ENCODE results near the gene FLT3LG. TPM values are rescaled to one million over a fixed set of nuclear protein-coding genes. Genes with fewer than 3 reads are reported as not detected.
A peak's percentile ranks its signal among the peaks of the same experiment; 100 is the strongest.

FLT3LG gene
- total RNA-seq, 1 donor from 2014 or later, result 1.0 TPM

GRCh38 chr19:49486710-49487276 is 12.8 kb downstream of the FLT3LG start:
- Mint-ChIP-seq H3K27ac (ENCODE audit: unreplicated experiment) (peak overlapping the region; percentile 19), H3K27me3 (ENCODE audit: low read depth) (peaks cover 14% of the 10 kb centered on the region), H3K36me3 (ENCODE audit: low read depth) (peaks cover 35% of the 10 kb centered on the region), H3K4me1 (peaks cover 30% of the 10 kb centered on the region), H3K4me3 (peak overlapping the region; percentile 98), H3K9me3 (no peaks in the 10 kb centered on the region)
- DNase-seq (ENCODE audit: low read depth, low spot score), result no peak
- peak; percentile 45 for TF ChIP-seq CTCF (conservative IDR thresholded peaks at IDR 0.05)

GRCh38 chr19:49487277-49488045 is 13.4 kb downstream of the FLT3LG start, which contains the start of gene RPL13A:
Gene RPL13A, plus strand, starts transcription at chr19:49487608. Its CDS starts 22 bp downstream, at chr19:49487630.
- H3K4me1 Mint-ChIP-seq, result peaks cover 33% of the 10 kb centered on the region
- peaks cover 14% of the 10 kb centered on the region for H3K27me3 Mint-ChIP-seq (ENCODE audit: low read depth)
- DNase-seq (ENCODE audit: low read depth, low spot score), result peak; percentile 100
- peak within 1 kb of the TSS; percentile 98 for H3K27ac Mint-ChIP-seq (ENCODE audit: unreplicated experiment)
- peaks cover 42% of the 10 kb centered on the region for H3K36me3 Mint-ChIP-seq (ENCODE audit: low read depth)
- no peaks in the 10 kb centered on the region for H3K9me3 Mint-ChIP-seq
- TF ChIP-seq CTCF (conservative IDR thresholded peaks at IDR 0.05), result no peak
- H3K4me3 Mint-ChIP-seq, result peak within 1 kb of the TSS; percentile 98

DNA sequence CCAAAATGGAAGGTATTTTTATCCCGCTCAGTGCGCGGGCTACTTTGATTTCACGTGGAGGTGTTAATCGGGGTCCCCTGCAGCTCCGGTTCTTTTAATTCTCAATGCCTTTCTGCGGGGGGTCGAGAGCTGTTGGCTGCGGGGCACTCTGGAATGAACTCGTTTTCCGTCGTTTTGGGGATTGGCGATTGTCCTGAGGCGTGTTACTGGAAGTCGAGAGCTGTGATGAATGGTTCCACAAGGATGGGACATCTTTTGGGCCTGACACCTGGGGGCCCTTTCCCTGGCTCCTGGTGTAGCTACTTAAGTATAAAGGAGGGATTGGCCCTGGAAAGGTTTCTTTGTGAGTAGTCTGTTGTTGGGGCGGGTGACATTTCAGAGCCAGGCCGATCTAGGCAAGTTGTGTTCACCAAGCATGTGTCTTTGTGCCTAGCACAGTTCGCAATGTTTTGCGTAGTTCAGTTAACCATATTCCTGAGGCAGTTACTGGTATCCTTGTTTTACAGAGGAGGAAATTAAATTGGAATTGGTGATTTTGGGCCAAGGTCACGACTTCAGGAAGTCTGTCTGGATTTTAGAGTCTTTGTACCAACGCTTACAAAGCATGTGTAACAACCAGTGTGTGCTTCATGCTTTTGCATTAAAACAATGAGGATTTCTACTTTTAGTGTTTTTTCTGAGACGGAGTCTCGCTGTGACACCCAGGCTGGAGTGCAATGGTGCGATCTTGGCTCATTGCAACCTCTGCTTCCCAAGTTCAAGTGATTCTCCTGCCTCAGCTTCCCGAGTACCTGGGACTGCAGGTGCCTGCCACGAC is 14.2 kb downstream of the FLT3LG start:
- H3K27ac Mint-ChIP-seq (ENCODE audit: unreplicated experiment), result peak overlapping the region; percentile 98
- no peaks in the 10 kb centered on the region for H3K9me3 Mint-ChIP-seq
- no peak for DNase-seq (ENCODE audit: low read depth, low spot score)
- H3K36me3 Mint-ChIP-seq (ENCODE audit: low read depth), result peaks cover 48% of the 10 kb centered on the region
- peaks cover 18% of the 10 kb centered on the region for H3K27me3 Mint-ChIP-seq (ENCODE audit: low read depth)
- H3K4me1 Mint-ChIP-seq, result peaks cover 40% of the 10 kb centered on the region
- H3K4me3 Mint-ChIP-seq, result peak overlapping the region; percentile 98
- no peak for TF ChIP-seq CTCF (conservative IDR thresholded peaks at IDR 0.05)

DNA sequence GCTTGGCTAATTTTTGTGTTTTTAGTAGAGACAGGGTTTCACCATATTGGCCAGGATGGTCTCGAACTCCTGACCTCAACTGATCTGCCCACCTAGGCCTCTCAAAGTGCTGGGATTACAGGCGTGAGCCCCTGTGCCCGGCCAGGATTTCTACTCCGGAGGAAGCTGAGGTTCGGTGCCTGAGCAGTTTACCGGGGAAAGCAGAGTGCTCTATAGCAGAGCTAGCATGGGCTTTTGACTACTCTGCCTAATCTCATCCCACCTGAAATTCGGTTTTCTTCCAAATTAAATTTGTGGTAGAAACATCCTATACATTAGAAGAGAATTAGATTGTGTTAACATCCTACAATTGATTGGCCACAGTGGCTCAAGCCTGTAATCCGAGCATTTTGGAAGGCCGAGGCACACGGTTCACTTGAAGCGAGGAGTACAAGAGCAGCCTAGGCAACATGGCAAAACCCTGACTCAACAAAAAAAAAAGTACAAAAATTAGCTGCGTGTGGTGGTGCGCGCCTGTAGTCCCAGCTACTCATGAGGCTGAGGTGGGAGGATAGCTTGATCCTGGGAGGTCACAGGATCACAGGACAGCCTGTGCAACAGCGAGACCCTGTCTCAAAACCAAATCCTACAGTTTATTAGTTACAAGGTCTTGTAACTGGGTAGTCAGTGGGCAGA is 15.0 kb downstream of the FLT3LG start:
- Mint-ChIP-seq H3K4me1 (peaks cover 40% of the 10 kb centered on the region), H3K27me3 (ENCODE audit: low read depth) (peaks cover 18% of the 10 kb centered on the region), H3K4me3 (peak overlapping the region; percentile 98), H3K36me3 (ENCODE audit: low read depth) (peaks cover 48% of the 10 kb centered on the region), H3K27ac (ENCODE audit: unreplicated experiment) (peak overlapping the region; percentile 98), H3K9me3 (no peaks in the 10 kb centered on the region)
- no peak for DNase-seq (ENCODE audit: low read depth, low spot score)
- TF ChIP-seq CTCF (conservative IDR thresholded peaks at IDR 0.05), result no peak

GRCh38 chr19:49489601-49490167 is 15.7 kb downstream of the FLT3LG start:
- Mint-ChIP-seq H3K36me3 (ENCODE audit: low read depth) (peaks cover 48% of the 10 kb centered on the region), H3K27ac (ENCODE audit: unreplicated experiment) (peak overlapping the region; percentile 62), H3K4me1 (peaks cover 40% of the 10 kb centered on the region), H3K4me3 (peak overlapping the region; percentile 98), H3K9me3 (no peaks in the 10 kb centered on the region), H3K27me3 (ENCODE audit: low read depth) (peaks cover 18% of the 10 kb centered on the region)
- no peak for TF ChIP-seq CTCF (conservative IDR thresholded peaks at IDR 0.05)
- DNase-seq (ENCODE audit: low read depth, low spot score), result no peak

All from neural crest cell (in vitro differentiated cells).